GM12892 (cell line): ENCODE data around the gene GOLGA8B.

Experiments
- POLR2A ChIP-seq: IDR thresholded peaks from 2 replicates; pipeline ENCODE4 v1.6.1; 2011; ENCODE audit warnings: low read depth, low read length, control low read depth
- POLR2AphosphoS5 ChIP-seq: IDR thresholded peaks from 2 replicates; pipeline ENCODE4 v1.6.1; 2011; ENCODE audit warnings: low read depth, low read length, control low read depth
- TAF1 ChIP-seq: IDR thresholded peaks from 2 replicates; pipeline ENCODE4 v1.6.1; 2011; ENCODE audit warnings: low read depth, mild to moderate bottlenecking, control low read depth, low read length, borderline replicate concordance

GRCh38 chr15:34613301-34613700, 29.9 kb upstream of the GOLGA8B start:
- no peak for TF ChIP-seq POLR2A
- TF ChIP-seq POLR2AphosphoS5: no peak
- no peak for TF ChIP-seq TAF1
